ENCODE measurements around the gene UGT2B7.
"Not testable (repeated sequence)": the region's sequence is repeated elsewhere in the genome, so short reads cannot be mapped to it uniquely, and the experiment has no call there.

UGT2B7 gene

DNA sequence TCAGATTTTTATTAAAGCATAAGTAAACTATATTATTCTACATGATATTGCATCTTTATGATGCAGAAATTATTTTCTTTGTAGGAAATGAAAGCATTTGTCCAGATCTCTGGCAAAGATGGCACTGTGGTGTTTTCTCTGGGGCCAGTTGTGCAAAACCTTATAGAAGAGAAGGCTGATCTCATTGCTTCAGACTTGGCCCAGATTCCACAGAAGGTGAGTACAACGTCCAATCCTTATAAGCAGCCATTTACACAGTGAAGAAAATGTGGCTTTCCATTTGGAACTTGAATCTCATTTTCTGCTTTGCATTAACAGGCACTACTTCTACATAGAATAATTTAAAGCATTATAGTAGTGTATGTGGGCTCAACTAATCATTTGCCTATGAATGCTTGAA is 6.9 kb upstream of the UGT2B7 start:
- DNase-seq: no peak

- DNase-seq: no peak
Measured at GRCh38 chr4:69092190-69092589, 4.1 kb upstream of the UGT2B7 start.

DNA sequence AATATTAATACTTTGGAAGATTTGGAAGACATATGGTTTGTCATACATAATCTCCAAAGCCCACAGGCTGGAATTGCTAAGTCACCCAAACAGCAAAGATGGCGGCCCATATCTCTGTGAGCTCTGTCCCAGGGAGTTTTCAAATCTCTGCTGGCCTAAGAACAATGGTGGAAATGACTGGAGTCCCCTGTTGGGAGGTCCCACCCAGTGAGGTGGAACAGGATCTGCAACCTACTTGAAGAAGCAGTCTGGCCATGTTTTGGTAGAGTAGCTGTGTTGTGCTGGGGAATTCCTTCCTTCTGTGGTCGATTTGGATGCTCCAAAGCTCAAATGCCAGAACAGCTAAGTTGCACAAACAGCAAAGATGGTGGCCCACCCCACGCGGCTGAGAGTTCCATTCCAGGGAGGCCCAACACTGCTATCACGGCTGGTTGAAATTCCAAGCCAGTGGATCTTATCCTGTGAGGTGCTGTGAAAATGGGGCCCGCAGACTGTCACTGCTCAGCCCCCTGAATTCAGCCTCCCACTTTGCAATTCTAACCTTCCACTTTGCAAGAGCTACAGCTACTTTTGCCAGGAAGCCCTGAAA is 3.2 kb upstream of the UGT2B7 start:
- no peak for DNase-seq

GRCh38 chr4:69093681-69094080 is 2.6 kb upstream of the UGT2B7 start:
- DNase-seq: no peak

DNA sequence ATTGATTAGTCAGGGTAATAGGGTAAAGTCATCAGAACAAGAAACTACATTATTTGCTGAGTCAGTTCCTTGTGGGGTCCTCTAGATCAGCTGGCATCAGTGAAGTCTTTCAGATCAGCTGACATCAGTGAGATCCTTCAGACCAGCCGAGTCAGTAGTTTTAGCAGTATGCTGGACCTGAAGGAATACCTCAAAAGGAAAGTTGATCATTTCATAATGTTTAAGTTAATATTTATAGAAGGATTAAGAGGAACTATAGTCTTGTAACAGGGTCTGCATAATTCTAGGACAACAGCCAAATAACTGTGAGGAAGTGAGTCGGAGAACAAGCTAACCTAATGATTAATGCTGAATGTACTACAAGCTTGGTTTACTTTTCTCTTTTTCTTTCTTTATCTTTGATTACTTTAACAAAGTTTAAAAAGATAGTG is 958 bp upstream of the UGT2B7 start:
- no peak for DNase-seq

- DNase-seq: no peak
Measured at GRCh38 chr4:69096810-69097209, 536 bp downstream of the UGT2B7 start.

- no peak for DNase-seq
Measured at GRCh38 chr4:69098470-69098869, 2.2 kb downstream of the UGT2B7 start.

DNA sequence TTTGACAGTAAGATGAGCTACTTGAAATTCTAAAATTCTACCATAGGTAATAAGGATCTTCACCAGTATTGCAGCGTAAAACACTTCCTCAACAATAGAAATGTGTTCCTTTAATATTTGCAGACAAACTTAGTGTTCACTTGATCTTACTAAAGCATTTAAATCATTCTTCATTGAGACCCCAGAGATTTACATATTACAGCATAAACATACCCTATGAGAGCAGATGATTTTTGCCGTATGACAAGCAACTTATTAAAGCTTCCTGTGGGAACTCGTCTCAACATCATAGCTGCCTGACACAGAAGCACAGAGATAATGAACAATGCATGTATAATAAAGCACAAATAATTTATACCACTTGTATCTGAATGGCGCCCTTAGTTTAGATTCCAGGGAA is 3.6 kb downstream of the UGT2B7 start:
- no peak for DNase-seq

DNA sequence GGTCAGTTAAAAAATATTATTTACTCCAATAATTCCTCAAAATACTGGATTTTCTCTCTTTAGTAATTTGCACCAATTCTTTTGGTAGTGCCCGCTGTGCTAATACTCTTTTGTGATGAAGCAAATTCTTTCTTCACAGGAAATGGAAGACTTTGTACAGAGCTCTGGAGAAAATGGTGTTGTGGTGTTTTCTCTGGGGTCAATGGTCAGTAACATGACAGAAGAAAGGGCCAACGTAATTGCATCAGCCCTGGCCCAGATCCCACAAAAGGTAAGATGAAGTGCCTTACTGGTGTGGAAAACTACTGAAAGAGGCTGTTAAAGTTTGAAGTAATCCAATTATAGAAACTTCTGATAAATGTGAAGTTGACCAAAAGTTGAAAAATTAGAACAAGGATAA is 6.4 kb downstream of the UGT2B7 start:
- not testable (repeated sequence) for DNase-seq

GRCh38 chr4:69104719-69105275 is 8.5 kb downstream of the UGT2B7 start:
- no peak for DNase-seq

DNA sequence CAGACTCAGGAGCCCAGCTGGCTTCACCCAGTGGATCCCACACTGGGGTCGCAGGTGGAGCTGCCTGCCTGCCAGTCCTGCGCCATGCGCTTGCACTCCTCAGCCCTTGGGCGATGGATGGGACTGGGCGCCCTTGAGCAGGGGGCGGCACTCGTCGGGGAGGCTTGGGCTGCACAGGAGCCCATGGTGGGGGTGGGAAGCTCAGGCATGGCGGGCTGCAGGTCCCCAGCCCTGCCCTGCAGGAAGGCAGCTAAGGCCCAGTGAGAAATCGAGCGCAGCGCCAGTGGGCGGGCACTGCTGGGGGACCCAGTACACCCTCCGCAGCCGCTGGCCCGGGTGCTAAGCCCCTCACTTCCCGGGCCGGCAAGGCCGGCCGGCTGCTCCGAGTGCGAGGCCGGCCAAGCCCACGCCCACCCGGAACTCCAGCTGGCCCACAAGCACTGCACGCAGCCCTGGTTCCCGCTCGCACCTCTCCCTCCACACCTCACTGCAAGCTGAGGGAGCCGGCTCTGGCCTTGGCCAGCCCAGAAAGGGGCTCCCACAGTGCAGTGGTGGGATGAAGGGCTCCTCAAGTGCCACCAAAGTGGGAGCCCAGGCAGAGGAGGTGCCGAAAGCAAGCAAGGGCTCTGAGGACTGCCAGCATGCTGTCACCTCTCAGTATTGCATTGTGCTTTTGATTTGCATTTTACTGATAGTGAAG is 19.0 kb downstream of the UGT2B7 start:
- DNase-seq: not testable (repeated sequence)

- DNase-seq: no peak
Measured at GRCh38 chr4:69115851-69116213, 19.6 kb downstream of the UGT2B7 start.

- no peak for DNase-seq
Measured at GRCh38 chr4:69116645-69117321, 20.5 kb downstream of the UGT2B7 start.

DNA sequence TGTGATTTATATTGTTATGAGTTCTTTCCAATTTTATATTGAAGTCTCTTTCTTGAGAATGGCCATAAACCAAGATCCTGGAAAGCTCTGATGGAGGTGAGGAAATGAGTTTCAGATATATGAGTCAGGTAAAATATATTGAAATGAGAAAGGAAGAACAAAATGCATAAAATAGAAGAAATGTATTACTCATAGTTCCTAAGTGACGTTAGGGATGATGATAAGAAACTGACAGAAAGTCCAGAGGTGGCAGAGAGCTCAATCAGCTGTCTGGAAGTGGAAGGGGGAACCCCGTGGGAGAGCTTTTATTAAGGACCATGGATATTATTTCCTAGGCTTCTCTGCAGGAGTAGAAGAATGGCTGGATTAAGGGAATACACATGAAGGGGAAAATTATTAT is 24.6 kb downstream of the UGT2B7 start:
- DNase-seq: no peak

DNA sequence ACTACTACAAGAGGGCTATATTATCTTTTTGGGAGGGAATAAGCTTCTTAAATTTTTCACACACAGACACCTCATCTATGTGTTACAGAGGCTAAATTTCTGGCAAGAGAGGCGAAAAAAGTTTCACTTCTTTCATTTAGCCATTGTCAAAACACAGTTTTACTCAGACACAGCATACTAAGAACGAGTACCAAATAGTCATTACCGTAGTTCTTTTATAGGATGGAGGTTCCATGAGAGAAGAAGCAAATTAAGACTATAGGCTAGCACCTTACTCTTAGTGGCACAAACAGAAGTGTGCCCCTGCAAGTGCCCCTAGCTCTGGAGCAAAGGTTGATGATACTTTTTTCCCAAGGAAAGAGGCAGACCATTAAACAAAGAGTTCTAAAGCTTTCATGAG is 26.2 kb downstream of the UGT2B7 start:
- no peak for DNase-seq

DNA sequence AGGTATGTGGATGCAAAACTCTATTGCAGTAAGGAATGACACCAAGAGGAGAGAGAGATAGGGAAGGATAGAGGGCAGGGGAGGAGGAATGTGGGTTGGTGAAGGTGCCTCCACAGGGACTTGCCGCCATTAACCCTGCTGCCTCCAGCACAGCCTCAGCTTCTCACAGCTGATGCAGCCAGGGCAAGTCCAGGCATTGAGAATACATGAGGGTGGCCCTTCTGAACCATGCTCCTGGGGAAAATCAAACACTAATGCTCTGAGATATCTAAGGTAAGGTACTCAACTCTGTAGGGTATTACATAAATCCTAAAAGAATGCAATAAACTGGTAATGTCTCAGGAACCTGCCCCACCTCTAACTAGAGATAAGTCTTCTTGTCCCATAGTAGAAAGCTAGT is 28.7 kb downstream of the UGT2B7 start:
- no peak for DNase-seq

GRCh38 chr4:69126024-69126423 is 29.8 kb downstream of the UGT2B7 start:
- no peak for DNase-seq

- no peak for DNase-seq
Measured at GRCh38 chr4:69133993-69134392, 37.7 kb downstream of the UGT2B7 start.

GRCh38 chr4:69134471-69134870 is 38.2 kb downstream of the UGT2B7 start:
- DNase-seq: no peak

- DNase-seq: no peak
Measured at GRCh38 chr4:69141320-69141719, 45.0 kb downstream of the UGT2B7 start.

DNA sequence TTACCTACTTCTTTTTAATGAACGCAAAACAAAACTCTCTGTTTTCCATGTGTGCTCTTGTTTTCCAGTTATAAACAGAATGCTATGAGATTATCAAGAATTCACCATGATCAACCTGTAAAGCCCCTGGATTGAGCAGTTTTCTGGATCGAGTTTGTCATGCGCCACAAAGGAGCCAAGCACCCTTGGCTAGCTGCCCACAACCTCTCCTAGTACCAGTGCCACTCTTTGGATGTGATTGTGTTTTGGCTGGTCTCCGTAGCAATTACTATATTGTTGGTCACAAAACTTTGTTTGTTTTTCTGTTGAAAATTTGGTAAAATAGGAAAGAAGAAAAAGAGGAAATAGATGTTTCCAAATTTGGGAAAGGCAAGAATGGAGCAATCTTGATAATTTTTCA is 51.1 kb downstream of the UGT2B7 start:
- DNase-seq: no peak

- DNase-seq: no peak
Measured at GRCh38 chr4:69154021-69154420, 57.7 kb downstream of the UGT2B7 start.

- no peak for DNase-seq
Measured at GRCh38 chr4:69156913-69157312, 60.6 kb downstream of the UGT2B7 start.

All from activated CD4-positive, alpha-beta T cell treated with anti-CD3 and anti-CD28 coated beads for 1 hour (primary cell).